HG02870 (cell line): ENCODE data around the gene C17orf100.

Experiments
- ATAC-seq: cut with Tn5 transposase; IDR thresholded peaks from one replicate; pipeline ENCODE4 v1.9.1; 2021; ENCODE audit warnings: mild to moderate bottlenecking, moderate library complexity; ENCODE audit not compliant: unreplicated experiment

C17orf100 gene

GRCh38 chr17:6668219-6668618 is 16.7 kb downstream of the C17orf100 start:
- ATAC-seq: no peak

GRCh38 chr17:6668727-6669425 is 17.3 kb downstream of the C17orf100 start:
- ATAC-seq: no peak

- ATAC-seq: no peak
Measured at GRCh38 chr17:6669479-6670212, 18.1 kb downstream of the C17orf100 start.

- no peak for ATAC-seq
Measured at GRCh38 chr17:6670571-6670970, 19.0 kb downstream of the C17orf100 start.

GRCh38 chr17:6670999-6671398 is 19.4 kb downstream of the C17orf100 start:
- ATAC-seq: no peak

GRCh38 chr17:6671431-6671830 is 19.9 kb downstream of the C17orf100 start:
- no peak for ATAC-seq

GRCh38 chr17:6674586-6674985 is 23.0 kb downstream of the C17orf100 start:
- ATAC-seq: no peak

GRCh38 chr17:6675201-6675825 is 23.8 kb downstream of the C17orf100 start:
- no peak for ATAC-seq

GRCh38 chr17:6676802-6677157 is 25.2 kb downstream of the C17orf100 start:
- ATAC-seq: no peak

- no peak for ATAC-seq
Measured at GRCh38 chr17:6677158-6677831, 25.7 kb downstream of the C17orf100 start.

GRCh38 chr17:6677946-6678345 is 26.4 kb downstream of the C17orf100 start:
- no peak for ATAC-seq

GRCh38 chr17:6679241-6679640 is 27.7 kb downstream of the C17orf100 start:
- no peak for ATAC-seq

GRCh38 chr17:6681176-6681575 is 29.6 kb downstream of the C17orf100 start:
- no peak for ATAC-seq

- no peak for ATAC-seq
Measured at GRCh38 chr17:6681671-6682070, 30.1 kb downstream of the C17orf100 start.

- no peak for ATAC-seq
Measured at GRCh38 chr17:6682339-6682738, 30.8 kb downstream of the C17orf100 start.

GRCh38 chr17:6683081-6683684 is 31.6 kb downstream of the C17orf100 start:
- no peak for ATAC-seq

GRCh38 chr17:6683730-6684459 is 32.3 kb downstream of the C17orf100 start:
- ATAC-seq: no peak

- no peak for ATAC-seq
Measured at GRCh38 chr17:6684460-6684783, 32.9 kb downstream of the C17orf100 start.

GRCh38 chr17:6684881-6685767 is 33.6 kb downstream of the C17orf100 start:
- ATAC-seq: no peak

GRCh38 chr17:6686026-6686425 is 34.5 kb downstream of the C17orf100 start:
- no peak for ATAC-seq
